ENCODE measurements around the gene SYCP3.

The SYCP3 gene

DNA sequence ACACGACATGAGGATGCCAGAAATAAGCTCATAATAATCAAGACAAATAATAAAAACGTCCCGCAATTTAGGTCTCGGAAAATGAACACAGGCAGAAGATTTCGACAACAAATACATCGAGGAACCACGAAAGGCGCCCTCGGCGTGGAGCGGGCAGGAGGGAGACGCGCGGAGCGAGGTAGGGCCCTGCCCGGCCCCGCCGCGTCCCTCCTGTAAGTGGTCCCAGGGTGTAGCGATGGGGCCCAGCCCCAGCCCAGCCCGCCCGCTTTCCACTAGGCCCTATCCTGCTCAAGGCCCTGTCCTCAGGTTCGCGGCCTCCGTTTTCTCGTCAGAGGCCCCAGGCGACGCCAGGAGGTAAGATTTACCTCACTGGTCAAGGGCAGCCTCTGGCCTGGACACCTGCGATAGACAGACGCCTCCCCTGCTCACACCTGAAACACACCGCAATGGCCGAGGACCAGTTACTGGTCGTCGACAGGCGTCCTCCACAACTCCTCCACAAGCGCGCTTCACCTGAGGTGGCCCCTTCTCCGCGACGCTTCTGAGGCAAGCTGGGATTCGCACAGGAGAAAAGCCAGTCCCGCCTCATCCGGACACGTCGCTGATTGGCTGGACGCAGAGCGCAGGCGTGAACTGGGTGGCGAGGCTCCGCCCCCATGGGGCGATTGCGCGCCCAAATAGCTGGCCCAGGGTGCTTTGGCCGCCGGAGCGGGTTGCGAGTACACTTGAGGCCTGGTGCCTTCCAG, at the start of gene SYCP3:
SYCP3 (minus strand) TSS at position 543 of the 746 bp plus-strand sequence. CDS start 1,527 bp downstream, outside the sequence.
- DNase-seq = no peak

DNA sequence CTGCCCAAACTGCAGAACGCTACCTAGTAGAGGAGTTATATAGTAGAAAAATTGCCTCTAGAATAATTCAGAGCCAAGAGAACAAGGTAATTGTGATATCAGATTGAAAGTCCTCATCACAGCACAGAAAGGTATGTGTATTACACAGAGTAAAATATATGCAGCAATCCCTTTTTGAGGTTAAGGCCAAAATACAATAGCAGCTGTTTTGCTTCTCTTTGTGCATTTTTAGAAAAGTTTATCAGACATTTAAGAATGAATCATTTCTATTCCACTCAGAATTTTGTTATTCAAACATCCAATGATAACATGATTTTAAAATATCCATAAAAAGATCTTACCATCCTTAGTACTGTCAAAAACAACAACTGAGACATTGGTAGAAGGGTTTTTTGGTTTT, 46.4 kb upstream of the SYCP3 start:
- no peak for DNase-seq

GRCh38 chr12:101784376-101784775, 45.1 kb upstream of the SYCP3 start:
- no peak for DNase-seq

DNA sequence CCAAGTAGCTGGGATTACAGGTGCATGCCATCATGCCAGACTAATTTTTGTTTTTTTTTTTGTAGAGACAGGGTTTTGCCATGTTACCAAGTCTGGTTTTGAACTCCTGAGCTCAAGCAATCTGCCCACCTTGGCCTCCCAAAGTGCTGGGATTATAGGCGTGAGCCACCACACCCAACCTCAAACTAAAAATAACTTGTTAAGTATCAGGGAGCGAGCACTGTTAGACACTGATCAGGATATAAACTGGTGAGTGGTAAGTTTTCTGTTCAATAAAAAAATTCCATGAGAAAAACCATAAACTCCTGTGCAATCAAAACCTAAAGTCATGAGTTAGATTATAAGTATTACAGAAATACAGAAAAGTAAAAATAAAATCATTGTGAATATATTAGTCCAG, 44.6 kb upstream of the SYCP3 start:
- DNase-seq = no peak

- no peak for DNase-seq
These were observed 43.9 kb upstream of the SYCP3 start for GRCh38 chr12:101783150-101783549.

GRCh38 chr12:101782273-101782731, 43.0 kb upstream of the SYCP3 start:
- no peak for DNase-seq

GRCh38 chr12:101781834-101782233, 42.6 kb upstream of the SYCP3 start:
- no peak for DNase-seq

DNA sequence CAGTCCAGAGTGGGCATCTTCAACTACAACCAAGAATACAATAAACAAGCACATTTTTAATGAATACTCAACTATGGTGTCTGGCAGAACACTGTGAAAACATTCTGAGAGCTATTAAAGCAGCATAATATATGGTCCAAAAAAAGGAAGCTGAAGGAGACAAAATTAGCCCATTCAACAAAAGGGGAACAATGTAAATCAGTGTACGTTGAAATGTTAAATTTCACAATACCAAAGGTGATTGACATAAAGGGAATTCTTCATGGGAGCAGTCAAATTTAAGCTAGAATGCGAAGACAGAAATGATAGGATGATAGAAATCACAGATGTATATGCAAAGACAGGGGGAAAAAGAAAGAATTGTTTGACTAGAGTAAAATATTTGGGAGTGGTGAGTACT, 41.3 kb upstream of the SYCP3 start:
- no peak for DNase-seq

DNA sequence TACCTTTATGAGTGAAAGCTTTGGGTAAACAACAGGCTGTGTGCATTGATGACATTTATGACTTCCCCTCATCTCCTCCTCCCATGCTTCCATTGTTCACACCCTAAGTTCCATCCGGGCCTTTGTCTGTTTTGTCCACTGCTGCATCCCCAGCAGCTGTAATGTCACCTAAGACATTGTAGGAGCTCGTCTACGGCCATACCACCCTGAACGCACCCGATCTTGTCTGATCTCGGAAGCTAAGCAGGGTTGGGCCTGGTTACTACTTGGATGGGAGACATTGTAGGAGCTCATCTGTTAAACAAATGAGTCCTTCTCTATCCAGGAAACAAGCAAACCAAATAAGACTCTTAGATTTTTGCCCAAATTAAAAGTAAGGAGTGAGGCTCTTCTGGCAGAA, 40.4 kb upstream of the SYCP3 start:
- no peak for DNase-seq

- no peak for DNase-seq
These were observed 39.9 kb upstream of the SYCP3 start for GRCh38 chr12:101779200-101779599.

GRCh38 chr12:101777978-101778377, 38.7 kb upstream of the SYCP3 start:
- no peak for DNase-seq

DNA sequence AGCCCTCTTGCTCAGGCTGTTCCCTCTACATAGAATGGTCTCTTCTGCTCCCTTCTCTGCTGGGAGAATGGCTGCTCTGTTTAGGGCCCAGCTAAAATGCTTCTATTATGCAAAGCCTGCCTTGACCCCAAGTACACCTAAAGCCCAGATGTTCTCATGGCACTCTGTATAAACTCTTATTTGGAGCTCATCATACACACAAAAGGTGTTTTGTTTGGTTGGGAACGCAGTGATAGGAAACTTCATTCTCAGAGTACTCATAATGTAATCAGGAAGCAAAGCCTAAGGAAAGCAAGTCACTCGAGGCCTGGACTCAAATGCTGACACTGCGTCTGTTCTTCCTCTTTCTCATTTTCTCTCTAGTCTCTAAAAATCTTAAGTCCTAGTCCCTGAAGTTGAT, 38.2 kb upstream of the SYCP3 start:
- no peak for DNase-seq

GRCh38 chr12:101775816-101776215, 36.6 kb upstream of the SYCP3 start:
- DNase-seq = no peak

DNA sequence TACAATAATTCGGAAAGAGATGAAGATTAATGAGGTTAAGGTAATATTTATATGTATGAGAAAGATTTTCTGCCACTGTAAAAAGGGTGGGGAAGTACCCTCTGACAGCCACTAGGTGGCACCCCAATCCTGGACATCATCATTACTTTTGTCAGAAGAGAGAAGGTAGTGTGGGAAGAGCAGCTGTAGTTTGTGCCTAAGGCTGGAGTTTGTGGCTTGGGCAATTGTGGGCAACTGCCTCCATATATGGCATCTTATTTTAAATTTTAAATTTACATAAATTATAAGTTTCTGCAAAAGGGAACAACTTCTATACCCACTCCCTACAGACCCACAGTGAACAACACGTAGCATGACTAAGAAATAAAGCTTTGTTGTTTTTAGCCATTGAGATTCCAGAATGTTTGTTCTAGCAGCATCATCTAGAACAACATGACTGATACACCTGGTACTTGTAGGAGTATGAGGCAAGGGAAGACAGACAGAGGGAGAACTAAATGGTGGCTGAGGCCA, 34.4 kb upstream of the SYCP3 start:
- peak; percentile 60 to 66 for DNase-seq

DNA sequence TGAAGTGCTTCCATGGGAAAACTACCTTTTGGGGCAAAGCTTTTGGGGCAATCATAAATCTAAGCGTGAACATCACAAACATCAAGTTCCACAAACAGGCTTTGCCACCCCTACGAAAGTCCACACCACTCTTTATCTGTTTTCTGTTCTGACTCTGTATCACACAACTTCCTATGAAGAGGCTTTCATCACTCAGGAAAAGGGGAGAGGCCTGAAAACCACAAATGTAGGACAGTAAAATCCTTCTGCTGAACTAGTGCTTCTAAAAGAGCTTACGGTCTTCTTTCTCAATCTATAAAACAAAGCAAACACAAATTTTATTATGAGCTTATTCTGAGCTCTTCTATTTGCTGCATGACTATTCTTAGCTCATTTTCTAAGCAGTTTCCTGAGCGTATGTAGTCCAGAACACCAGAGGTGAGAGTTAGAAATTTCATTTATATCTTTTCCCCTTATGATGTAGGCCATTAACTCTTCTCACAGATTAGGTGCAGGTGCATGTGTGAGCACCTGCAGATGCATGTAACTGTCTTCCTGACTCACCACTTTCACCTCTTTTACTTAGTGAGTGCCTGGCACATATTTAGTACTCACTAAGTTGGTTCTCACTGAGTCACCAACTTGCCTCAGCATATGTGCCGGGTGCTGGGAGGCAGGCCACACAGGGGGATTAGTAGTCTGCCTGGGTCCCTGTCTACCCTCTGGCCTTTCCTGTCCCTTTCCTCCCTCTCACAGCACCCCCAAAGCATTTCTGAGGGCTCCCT, 32.9 kb upstream of the SYCP3 start:
- DNase-seq = no peak

DNA sequence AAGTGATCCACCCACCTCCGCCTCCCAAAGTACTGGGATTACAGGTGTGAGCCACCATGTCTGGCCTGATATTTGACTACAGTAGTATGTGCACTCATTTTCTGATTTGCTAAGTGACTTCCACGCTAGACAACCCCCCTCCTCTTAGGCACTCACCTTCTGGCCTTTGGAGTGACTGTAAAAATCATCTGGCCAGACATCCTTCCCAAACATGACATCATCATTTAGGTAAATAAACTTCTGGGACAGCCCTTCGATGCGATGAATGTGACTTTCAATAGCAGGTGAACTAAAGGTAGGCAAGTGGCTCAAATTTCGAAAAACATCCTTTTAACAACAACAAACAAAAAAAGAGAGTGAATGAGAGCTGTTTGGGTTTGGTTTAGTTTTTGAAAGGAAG, 30.6 kb upstream of the SYCP3 start:
- DNase-seq = no peak

DNA sequence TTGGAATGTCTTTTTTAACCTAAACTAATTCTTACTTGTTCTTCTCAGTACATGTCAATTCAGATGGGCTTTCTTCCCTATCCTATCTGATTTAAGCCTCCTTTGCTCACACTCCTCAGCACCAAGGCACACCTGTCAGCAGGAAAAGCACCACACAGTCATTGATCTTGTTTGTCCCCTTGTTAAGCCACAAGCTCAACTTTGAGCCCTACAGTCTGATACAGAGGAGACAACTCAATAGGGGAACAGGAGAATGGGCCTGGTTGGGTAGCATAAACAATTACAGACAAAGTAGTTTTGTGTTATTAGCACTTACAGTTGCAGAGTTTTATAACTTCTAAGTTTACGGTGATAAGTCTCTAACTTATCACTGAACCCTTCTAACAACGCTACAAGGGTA, 29.5 kb upstream of the SYCP3 start:
- no peak for DNase-seq

GRCh38 chr12:101767537-101767936, 28.3 kb upstream of the SYCP3 start:
- DNase-seq = no peak

DNA sequence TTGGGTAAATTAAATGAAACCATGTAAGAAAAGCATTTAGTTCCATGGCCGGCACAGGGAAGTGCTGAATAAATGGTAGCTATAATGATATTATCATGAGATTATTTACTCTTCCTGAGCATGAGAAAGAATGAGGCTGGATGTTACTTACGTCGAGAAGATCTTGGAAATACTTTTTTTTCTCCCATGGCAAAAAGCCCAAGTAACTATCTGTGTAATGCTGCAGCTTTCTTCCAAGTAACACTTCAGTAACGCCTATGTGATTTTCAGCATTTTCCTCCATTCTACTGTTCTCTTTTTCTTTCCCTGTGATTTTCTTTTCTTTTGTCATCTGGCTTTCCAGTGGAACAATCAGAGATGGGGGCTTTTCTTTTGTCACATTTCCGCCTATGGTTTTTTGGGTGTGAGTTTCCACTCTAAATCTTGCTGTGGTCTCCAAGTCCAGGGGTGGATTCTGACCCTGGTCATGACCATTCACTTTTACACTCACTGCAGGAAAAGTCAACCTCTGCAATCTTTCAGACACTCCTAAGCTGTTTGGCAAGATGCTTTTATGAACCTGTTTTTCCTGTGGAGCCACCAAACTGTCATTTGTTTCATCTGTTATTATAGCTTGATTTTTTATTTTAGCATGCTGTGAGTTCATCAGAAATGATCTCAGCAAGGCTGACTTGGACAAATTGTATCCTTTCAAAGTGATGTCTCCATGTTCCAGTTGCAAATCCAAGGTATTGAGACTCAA, 25.0 kb upstream of the SYCP3 start:
- no peak for DNase-seq

DNA sequence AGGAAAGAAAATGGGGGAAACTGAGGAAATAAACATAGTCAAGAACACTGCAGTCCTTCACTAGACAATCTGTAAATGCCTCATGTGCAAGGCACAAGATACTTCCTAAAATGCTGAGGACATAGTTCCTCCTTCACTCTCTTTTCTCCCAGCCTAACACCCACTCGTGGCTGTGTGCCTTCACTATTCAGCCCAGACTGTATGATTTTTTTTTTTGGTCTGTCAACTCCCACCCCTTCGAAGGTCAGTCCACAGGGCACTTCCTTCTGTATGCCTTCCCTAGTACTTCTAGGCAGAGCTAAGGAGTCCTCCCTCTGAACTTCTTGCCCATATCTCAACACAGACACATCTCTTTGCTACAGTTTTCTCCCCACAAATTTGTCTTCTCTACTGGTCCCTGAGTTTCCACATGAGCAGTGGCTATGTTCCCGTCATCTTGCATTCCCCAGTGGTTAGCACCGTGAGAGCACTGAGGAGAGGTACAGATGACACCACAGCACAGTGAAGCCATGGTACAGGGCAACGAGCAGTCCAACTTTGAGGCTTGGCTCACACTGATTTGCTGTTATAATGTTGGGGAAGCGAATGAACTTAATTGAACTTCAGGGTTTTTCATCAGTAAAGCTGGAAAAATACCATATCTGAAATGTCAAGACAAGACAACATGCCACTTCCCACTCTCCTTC, 24.1 kb upstream of the SYCP3 start:
- DNase-seq = no peak

GRCh38 chr12:101761781-101762180, 22.5 kb upstream of the SYCP3 start:
- no peak for DNase-seq

DNA sequence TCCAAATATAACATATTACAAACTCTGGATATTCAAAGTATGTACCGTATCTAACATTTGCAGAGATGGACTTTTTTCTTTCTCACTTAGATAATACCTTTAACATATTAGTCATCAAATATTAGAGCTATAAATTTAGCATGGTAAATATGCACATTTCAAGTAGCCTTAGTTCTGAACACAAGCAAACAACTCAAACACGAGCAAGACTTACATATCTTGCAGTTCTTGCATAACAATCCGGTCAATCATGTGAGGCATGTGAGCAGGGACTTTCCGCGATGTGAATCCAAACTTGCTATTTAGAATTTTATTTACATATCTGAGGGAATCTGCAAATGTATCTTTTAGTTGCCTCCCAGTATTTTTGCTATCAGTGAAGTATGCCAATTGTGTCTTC, 22.1 kb upstream of the SYCP3 start:
- DNase-seq = no peak

All from stimulated activated CD4-positive, alpha-beta T cell treated with anti-CD3 and anti-CD28 coated beads, Interleukin-2, amount 100 ng/mL, for 48 hours (primary cell).